HG02623 (cell line): ENCODE data around the gene LGR6.
"Not testable (repeated sequence)": the region's sequence is repeated elsewhere in the genome, so short reads cannot be mapped to it uniquely, and the experiment has no call there.

Experiments
- ATAC-seq: cut with Tn5 transposase; IDR thresholded peaks from one replicate; pipeline ENCODE4 v1.9.1; 2021; ENCODE audit warnings: moderate library complexity; ENCODE audit not compliant: unreplicated experiment

LGR6 gene

GRCh38 chr1:202193614-202194327 lies at the start of gene LGR6:
Gene LGR6, plus strand, starts transcription at chr1:202193799. Its CDS starts 191 bp downstream, at chr1:202193990.
- ATAC-seq: no peak

- ATAC-seq: peak; percentile 54
These were observed 49.1 kb upstream of the LGR6 start, which contains the start of gene ARL8A for GRCh38 chr1:202144402-202145067. Gene ARL8A, minus strand, starts transcription at chr1:202144737. Its CDS starts 165 bp downstream, at chr1:202144572.

- ATAC-seq: no peak
These were observed 48.4 kb upstream of the LGR6 start for GRCh38 chr1:202145068-202145743.

GRCh38 chr1:202145744-202146140 lies 47.9 kb upstream of the LGR6 start:
- ATAC-seq: not testable (repeated sequence)

- no peak for ATAC-seq
These were observed 47.3 kb upstream of the LGR6 start for GRCh38 chr1:202146279-202146678.

GRCh38 chr1:202146993-202147392 lies 46.6 kb upstream of the LGR6 start:
- ATAC-seq: no peak

GRCh38 chr1:202148391-202148790 lies 45.2 kb upstream of the LGR6 start:
- no peak for ATAC-seq

GRCh38 chr1:202149566-202149965 lies 44.0 kb upstream of the LGR6 start:
- ATAC-seq: no peak

- no peak for ATAC-seq
These were observed 43.4 kb upstream of the LGR6 start for GRCh38 chr1:202150187-202150586.

GRCh38 chr1:202150602-202151001 lies 43.0 kb upstream of the LGR6 start:
- ATAC-seq: no peak

- ATAC-seq: no peak
These were observed 42.6 kb upstream of the LGR6 start for GRCh38 chr1:202151045-202151444.

GRCh38 chr1:202152399-202152798 lies 41.2 kb upstream of the LGR6 start:
- no peak for ATAC-seq

GRCh38 chr1:202153284-202153683 lies 40.3 kb upstream of the LGR6 start:
- ATAC-seq: no peak

GRCh38 chr1:202154148-202154765 lies 39.3 kb upstream of the LGR6 start:
- no peak for ATAC-seq

GRCh38 chr1:202154766-202155477 lies 38.7 kb upstream of the LGR6 start:
- ATAC-seq: no peak

- ATAC-seq: no peak
These were observed 38.0 kb upstream of the LGR6 start for GRCh38 chr1:202155478-202156021.

- no peak for ATAC-seq
These were observed 37.0 kb upstream of the LGR6 start for GRCh38 chr1:202156590-202156989.

- ATAC-seq: no peak
These were observed 35.7 kb upstream of the LGR6 start for GRCh38 chr1:202157945-202158344.

- ATAC-seq: no peak
These were observed 34.6 kb upstream of the LGR6 start for GRCh38 chr1:202158810-202159533.
